ENCODE results near the gene NSDHL. TPM values are rescaled to one million over a fixed set of nuclear protein-coding genes. Genes with fewer than 3 reads are reported as not detected.

The NSDHL gene
- polyA plus RNA-seq, 2 of the 4 experiments (the other 2 are of a cell fraction) = 24.9 to 50.5 TPM

DNA sequence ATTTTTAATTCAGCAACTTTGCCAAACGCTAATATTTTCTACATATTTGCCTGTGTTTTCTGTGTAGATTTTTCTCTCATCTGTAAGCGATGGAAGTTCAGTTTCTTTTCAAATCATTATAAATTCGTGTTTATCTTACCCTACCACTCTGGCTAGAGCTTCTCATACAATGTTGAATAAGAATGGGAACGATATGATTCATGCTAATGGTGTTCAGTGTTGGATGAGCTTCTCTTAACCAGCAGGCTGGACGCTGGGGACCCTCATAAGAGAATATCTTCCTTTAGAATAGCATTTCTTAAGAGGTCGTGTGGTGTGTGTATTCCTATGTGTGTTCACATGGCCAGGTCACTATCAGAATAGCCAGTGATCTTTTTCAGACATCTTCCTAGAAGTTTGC lies 31.0 kb downstream of the NSDHL start:
- H3K4me1 ChIP-seq = no peaks in the 10 kb centered on the region
- H3K9me3 ChIP-seq = no peaks in the 10 kb centered on the region
- DNase-seq (ENCODE audit: low read depth in 1 of 2, low spot score in 1 of 2) = no peak
- CTCF ChIA-PET = no interaction called here
- WGBS (ENCODE audit: missing lambda C conversion rate) = 86% methylated on average over 6 of the region's 6 CpGs
- ATAC-seq = no peak
- no peak overlapping the region for H3K4me2 ChIP-seq
- no peak overlapping the region for H3K27ac ChIP-seq
- TF ChIP-seq SMC3 (IDR thresholded peaks at IDR 0.05) (no peak), TFCP2L1 (CRISPR knock-in tag; IDR thresholded peaks at IDR 0.05) (no peak), RCOR1 (IDR thresholded peaks at IDR 0.05; ENCODE audit: low read depth, low read length) (no peak), HES2 (IDR thresholded peaks at IDR 0.05) (no peak), MAZ (IDR thresholded peaks at IDR 0.05; ENCODE audit: borderline replicate concordance, low read depth, low read length) (no peak), EHMT2 (IDR thresholded peaks at IDR 0.05; ENCODE audit: low read depth) (no peak), FOSL2 (IDR thresholded peaks at IDR 0.05) (no peak), FOSL2 (CRISPR knock-in tag; IDR thresholded peaks at IDR 0.05) (no peak), REST (IDR thresholded peaks at IDR 0.05) (no peak), RARB (CRISPR knock-in tag; IDR thresholded peaks at IDR 0.05) (no peak), RFX5 (IDR thresholded peaks at IDR 0.05) (no peak), CBX8 (IDR thresholded peaks at IDR 0.05) (no peak)
- TF ChIP-seq, protein P1, sequence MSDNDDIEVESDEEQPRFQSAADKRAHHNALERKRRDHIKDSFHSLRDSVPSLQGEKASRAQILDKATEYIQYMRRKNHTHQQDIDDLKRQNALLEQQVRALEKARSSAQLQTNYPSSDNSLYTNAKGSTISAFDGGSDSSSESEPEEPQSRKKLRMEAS (IDR thresholded peaks at IDR 0.05) = no peak
- TF ChIP-seq, protein P2, sequence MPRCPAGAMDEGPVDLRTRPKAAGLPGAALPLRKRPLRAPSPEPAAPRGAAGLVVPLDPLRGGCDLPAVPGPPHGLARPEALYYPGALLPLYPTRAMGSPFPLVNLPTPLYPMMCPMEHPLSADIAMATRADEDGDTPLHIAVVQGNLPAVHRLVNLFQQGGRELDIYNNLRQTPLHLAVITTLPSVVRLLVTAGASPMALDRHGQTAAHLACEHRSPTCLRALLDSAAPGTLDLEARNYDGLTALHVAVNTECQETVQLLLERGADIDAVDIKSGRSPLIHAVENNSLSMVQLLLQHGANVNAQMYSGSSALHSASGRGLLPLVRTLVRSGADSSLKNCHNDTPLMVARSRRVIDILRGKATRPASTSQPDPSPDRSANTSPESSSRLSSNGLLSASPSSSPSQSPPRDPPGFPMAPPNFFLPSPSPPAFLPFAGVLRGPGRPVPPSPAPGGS (IDR thresholded peaks at IDR 0.05) = no peak
- TF ChIP-seq, protein P3, sequence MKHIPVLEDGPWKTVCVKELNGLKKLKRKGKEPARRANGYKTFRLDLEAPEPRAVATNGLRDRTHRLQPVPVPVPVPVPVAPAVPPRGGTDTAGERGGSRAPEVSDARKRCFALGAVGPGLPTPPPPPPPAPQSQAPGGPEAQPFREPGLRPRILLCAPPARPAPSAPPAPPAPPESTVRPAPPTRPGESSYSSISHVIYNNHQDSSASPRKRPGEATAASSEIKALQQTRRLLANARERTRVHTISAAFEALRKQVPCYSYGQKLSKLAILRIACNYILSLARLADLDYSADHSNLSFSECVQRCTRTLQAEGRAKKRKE (CRISPR knock-in tag; IDR thresholded peaks at IDR 0.05; ENCODE audit: low read depth) = no peak
- POLR2A ChIA-PET = no interaction called here
- FAIRE-seq = no peak
- H3K4me3 ChIP-seq = no peak overlapping the region

- ATAC-seq (no peak), FAIRE-seq (no peak)
- TF ChIP-seq, protein P2 (IDR thresholded peaks at IDR 0.05) = no peak
- TF ChIP-seq RAD21 (conservative IDR thresholded peaks at IDR 0.05 in 1 of 2, IDR thresholded peaks at IDR 0.05 in 1 of 2) (no peak), FOSL2 (IDR thresholded peaks at IDR 0.05) (no peak), FOSL2 (CRISPR knock-in tag; IDR thresholded peaks at IDR 0.05) (no peak), HEYL (CRISPR knock-in tag; IDR thresholded peaks at IDR 0.05) (no peak), EP300 (IDR thresholded peaks at IDR 0.05) (no peak), POLR2AphosphoS2 (conservative IDR thresholded peaks at IDR 0.05; ENCODE audit: low read length) (no peak), FOSB (CRISPR knock-in tag; IDR thresholded peaks at IDR 0.05) (no peak), RNF2 (IDR thresholded peaks at IDR 0.05; ENCODE audit: borderline replicate concordance, low read depth) (no peak), HMGXB4 (CRISPR knock-in tag; IDR thresholded peaks at IDR 0.05; ENCODE audit: borderline replicate concordance) (no peak), POLR2A (IDR thresholded peaks at IDR 0.05; ENCODE audit: low read length) (no peak), NFE2L2 (conservative IDR thresholded peaks at IDR 0.05; ENCODE audit: low read length) (no peak), CHD2 (IDR thresholded peaks at IDR 0.05; ENCODE audit: low read length, partially characterized antibody) (no peak)
- TF ChIP-seq, protein P4, sequence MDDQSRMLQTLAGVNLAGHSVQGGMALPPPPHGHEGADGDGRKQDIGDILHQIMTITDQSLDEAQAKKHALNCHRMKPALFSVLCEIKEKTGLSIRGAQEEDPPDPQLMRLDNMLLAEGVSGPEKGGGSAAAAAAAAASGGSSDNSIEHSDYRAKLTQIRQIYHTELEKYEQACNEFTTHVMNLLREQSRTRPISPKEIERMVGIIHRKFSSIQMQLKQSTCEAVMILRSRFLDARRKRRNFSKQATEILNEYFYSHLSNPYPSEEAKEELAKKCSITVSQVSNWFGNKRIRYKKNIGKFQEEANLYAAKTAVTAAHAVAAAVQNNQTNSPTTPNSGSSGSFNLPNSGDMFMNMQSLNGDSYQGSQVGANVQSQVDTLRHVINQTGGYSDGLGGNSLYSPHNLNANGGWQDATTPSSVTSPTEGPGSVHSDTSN (IDR thresholded peaks at IDR 0.05) = no peak
Observed at GRCh38 chrX:152865232-152865920, 34.5 kb downstream of the NSDHL start.

More at GRCh38 chrX:152865232-152865920, 34.5 kb downstream of the NSDHL start:
- Histone ChIP-seq H3K4me3 (no peak overlapping the region), H3K4me1 (no peaks in the 10 kb centered on the region), H3K27ac (no peak overlapping the region), H3K4me2 (no peak overlapping the region), H3K9me3 (no peaks in the 10 kb centered on the region)
- CTCF ChIA-PET = no interaction called here
- DNase-seq (ENCODE audit: low read depth in 1 of 2, low spot score in 1 of 2) = no peak
- POLR2A ChIA-PET = no interaction called here
- WGBS (ENCODE audit: missing lambda C conversion rate) = 91% methylated on average over 15 of the region's 17 CpGs
